Islet precursor cell (in vitro differentiated cells): ENCODE measurements around the gene KNTC1.

Experiments
- DNase-seq: peaks from one replicate; pipeline ENCODE4 v3.0.0-alpha.2; 2018

Gene KNTC1

DNA sequence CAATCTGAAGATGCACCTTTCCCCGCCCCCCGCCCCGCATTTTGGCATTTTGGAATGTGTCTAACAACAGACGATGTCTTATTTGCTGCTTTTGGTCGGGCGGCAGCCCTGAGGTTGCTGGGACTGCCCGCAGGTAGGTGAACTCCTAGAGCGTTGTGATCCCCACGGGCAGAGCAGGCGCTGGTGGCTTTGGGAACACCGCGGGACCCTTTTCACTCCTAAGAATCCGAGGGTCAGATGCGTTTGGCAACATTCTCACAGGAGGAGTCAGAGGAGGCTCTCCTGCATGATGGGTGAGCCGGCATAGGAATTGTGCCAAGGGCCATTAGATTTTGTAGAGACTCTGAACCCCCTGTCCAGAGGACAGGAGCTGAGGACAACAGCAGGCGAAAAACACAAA, 134.2 kb downstream of the KNTC1 start:
- DNase-seq: no peak

DNA sequence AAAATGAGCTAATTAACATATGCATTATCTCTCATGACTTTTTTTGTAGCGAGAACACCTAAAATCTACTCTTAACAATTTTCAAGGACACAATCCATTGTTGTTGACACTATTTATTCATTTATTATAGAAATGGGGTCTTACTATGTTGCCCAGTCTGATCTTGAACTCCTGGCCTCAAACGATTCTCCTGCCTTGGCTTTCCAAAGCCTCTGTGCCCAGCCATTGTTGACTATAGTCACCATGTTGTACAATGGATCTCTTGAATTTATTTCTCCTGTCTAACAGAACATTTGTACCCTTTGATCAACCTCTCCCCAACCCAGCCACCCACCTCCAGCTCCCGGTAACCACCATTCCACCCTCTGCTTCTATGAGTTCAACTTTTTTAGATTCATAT, 134.9 kb downstream of the KNTC1 start:
- DNase-seq: no peak

DNA sequence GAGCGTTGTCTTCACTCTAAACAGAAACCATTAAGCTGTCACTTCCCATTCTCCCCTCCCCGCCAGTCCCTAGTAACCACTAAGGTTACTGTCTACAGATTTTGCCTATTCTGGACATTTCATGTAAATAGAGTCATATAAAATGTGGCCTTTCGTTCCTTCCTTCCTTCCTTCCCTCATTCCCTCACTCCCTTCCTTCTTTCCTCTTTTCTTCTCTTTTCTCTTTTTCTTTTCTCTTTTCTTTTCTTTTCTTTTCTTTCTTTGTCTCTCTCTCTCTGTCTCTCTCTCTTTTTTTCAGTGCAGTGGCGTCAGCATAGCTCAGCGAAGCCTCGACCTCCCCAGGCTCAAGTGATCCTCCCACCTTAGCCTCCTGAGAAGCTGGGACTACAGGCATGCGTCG, 138.3 kb downstream of the KNTC1 start:
- DNase-seq: no peak

DNA sequence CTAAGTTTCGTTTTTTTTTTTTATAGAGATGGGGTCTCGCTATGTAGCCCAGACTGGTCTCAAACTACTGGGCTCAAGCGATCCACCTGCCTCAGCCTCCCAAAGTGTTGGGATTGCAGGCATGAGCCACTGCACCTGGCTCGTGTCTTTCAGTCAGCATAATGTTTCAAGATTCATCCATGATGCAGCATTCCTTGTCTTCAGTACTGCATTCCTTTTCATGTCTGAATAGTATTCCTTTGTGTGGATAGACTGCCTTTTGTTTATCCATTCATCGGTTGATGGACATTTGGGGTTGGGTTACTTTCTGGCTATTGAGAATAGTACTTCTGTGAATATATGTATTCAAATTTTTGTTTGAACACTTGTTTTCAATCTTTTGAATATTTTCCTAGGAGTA, 138.7 kb downstream of the KNTC1 start:
- DNase-seq: no peak

DNA sequence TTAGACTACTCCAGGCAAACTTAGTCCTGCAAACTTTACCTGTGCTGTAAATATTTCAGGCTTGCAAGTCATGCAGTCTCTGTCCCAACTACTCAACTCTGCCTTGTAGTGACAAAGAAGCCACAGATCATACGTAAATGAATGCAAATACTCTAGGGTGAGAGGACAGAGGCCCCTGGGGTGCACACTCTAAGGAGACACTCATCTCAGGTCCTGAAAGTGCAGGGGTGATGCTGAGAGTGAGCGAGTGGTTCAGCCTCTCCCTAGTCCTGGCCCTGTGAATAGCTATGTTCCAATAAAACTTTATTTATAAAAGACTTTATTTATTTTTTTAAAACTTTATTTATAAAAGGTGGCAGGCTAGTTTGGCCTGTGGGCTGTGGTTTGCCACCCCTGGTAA, 141.2 kb downstream of the KNTC1 start:
- DNase-seq: no peak

DNA sequence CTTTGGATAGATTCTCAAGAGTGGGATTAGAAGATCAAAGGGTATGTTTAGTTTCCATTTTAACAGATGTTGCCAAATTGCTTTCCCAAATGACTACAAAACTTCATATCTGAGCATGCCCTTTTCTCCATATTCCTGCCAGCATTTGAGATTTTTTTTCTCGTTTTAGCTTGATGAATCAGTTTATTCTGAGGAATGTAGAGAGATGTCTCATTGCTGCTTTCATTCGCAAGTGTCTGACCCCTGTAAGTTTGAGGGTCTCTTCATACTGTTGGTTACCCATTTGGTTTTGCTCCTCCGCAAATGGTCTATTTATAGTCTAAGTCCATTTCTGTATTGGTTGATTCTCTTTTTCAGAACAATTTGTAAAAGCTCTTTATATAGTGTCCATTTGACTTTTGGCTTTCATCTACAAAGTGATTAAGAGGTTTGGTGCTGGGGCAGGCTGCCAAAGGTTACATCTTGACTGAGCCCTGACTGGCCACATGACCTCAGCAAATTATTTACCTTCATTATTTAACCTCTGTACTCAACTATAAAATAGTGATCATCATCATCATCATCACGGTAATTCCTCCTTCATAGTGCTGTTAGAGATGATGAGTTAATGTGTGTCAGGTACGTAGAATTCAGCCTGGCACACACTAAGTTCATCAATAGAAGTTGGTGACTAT, 142.5 kb downstream of the KNTC1 start:
- DNase-seq: no peak

DNA sequence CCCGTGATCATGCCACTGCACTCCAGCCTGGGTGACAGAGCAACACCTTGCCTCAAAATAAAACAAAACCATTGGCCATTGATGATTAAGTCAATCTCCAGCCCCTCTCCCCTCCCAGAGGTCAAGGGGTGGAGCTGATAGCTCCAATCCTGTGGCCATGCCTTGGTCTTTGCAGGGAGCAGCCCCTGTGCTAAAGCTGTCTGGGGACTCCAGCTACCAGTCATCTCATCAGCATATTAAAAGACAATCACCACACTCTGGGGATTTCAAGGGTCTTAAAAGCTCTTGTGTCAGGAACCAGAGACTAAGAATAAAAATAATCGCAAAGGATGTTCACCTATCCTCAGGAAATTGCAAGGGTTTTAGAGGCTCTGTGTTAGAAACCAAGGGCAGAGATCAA, 145.5 kb downstream of the KNTC1 start:
- DNase-seq: no peak
